Gastrocnemius medialis (tissue), 4 donors: ENCODE measurements around the gene CCDC178.

Experiments used
- CTCF ChIP-seq, 5 experiments: fragments of 450-650 bp in 3 of 5; fragments of 200-600 bp in 2 of 5; sonication (generic) in 2 of 5; IDR thresholded peaks in 4 of 5; conservative IDR thresholded peaks in 1 of 5; 1 replicate in 4 of 5; 2 replicates in 1 of 5; pipeline ENCODE4 v1.5.1; 2016 to 2019; ENCODE audit warnings: antibody characterized with exemption in 5 of 5, mild to moderate bottlenecking in 3 of 5, moderate library complexity in 3 of 5
- POLR2A ChIP-seq, 2 donors: fragments of 450-650 bp; IDR thresholded peaks; one replicate each; pipeline ENCODE4 v1.6.1; 2017; ENCODE audit warnings: antibody characterized with exemption in 2 of 2, mild to moderate bottlenecking in 2 of 2, moderate library complexity in 2 of 2

- no peak for TF ChIP-seq CTCF (IDR thresholded peaks at IDR 0.05 in 4 of 5, conservative IDR thresholded peaks at IDR 0.05 in 1 of 5)
- TF ChIP-seq POLR2A (IDR thresholded peaks at IDR 0.05), result no peak
These were observed 234.7 kb downstream of the CCDC178 start for GRCh38 chr18:33205777-33206176.
